HS-5 (cell line): ENCODE results near the gene SMC2.

Source experiments
- DNase-seq: peaks from one replicate; pipeline ENCODE4 v3.0.0-alpha.2; 2012; ENCODE audit warnings: low read depth

SMC2 gene

GRCh38 chr9:104093647-104094533 is at the start of gene SMC2:
SMC2 (plus strand) TSS chr9:104094309; CDS start chr9:104095385, 1,076 bp downstream.
- DNase-seq: peak; percentile 87

GRCh38 chr9:104068546-104068945 is 25.6 kb upstream of the SMC2 start:
- DNase-seq: no peak

- no peak for DNase-seq
These were observed 24.8 kb upstream of the SMC2 start for GRCh38 chr9:104069288-104069687.

GRCh38 chr9:104071589-104071988 is 22.5 kb upstream of the SMC2 start:
- no peak for DNase-seq

GRCh38 chr9:104073098-104073769 is 20.9 kb upstream of the SMC2 start:
- no peak for DNase-seq

- no peak for DNase-seq
These were observed 20.4 kb upstream of the SMC2 start for GRCh38 chr9:104073770-104074133.

GRCh38 chr9:104074876-104075275 is 19.2 kb upstream of the SMC2 start:
- peak; percentile 61 for DNase-seq

GRCh38 chr9:104075801-104076753 is 18.0 kb upstream of the SMC2 start:
- peak; percentile 34 for DNase-seq

- DNase-seq: no peak
These were observed 15.5 kb upstream of the SMC2 start for GRCh38 chr9:104078596-104078995.

GRCh38 chr9:104080983-104081382 is 13.1 kb upstream of the SMC2 start:
- DNase-seq: no peak

GRCh38 chr9:104082168-104082567 is 11.9 kb upstream of the SMC2 start:
- no peak for DNase-seq

- DNase-seq: no peak
These were observed 8.6 kb upstream of the SMC2 start for GRCh38 chr9:104085525-104085924.

GRCh38 chr9:104087894-104088293 is 6.2 kb upstream of the SMC2 start:
- DNase-seq: no peak

GRCh38 chr9:104088416-104088815 is 5.7 kb upstream of the SMC2 start:
- DNase-seq: no peak

GRCh38 chr9:104090578-104090977 is 3.5 kb upstream of the SMC2 start:
- no peak for DNase-seq

- no peak for DNase-seq
These were observed 3.0 kb upstream of the SMC2 start for GRCh38 chr9:104091116-104091515.

GRCh38 chr9:104091708-104092107 is 2.4 kb upstream of the SMC2 start:
- DNase-seq: no peak

GRCh38 chr9:104092192-104092591 is 1.9 kb upstream of the SMC2 start:
- DNase-seq: no peak

GRCh38 chr9:104092875-104093600 is 1.1 kb upstream of the SMC2 start:
- DNase-seq: no peak

GRCh38 chr9:104094534-104095015 is 466 bp downstream of the SMC2 start:
- peak; percentile 26 for DNase-seq

- DNase-seq: no peak
These were observed 5.5 kb downstream of the SMC2 start for GRCh38 chr9:104099630-104100029.
